DND-41 (cell line): ENCODE data around the gene RNF212.

ENCODE experiments used
- EZH2 ChIP-seq: IDR thresholded peaks from 3 replicates; pipeline ENCODE4 v1.6.1; 2012; ENCODE audit warnings: borderline replicate concordance, low read depth, mild to moderate bottlenecking, moderate library complexity, low read length, inconsistent platforms; ENCODE audit not compliant: severe bottlenecking
- TF ChIP-seq, protein P1 (sequence below): IDR thresholded peaks from 2 replicates; pipeline ENCODE4 v1.5.1; 2012; ENCODE audit warnings: borderline replicate concordance, low read length, moderate library complexity, mild to moderate bottlenecking; ENCODE audit not compliant: poor library complexity, severe bottlenecking; ENCODE audit errors: extremely low read depth

- TF ChIP-seq, protein P1, sequence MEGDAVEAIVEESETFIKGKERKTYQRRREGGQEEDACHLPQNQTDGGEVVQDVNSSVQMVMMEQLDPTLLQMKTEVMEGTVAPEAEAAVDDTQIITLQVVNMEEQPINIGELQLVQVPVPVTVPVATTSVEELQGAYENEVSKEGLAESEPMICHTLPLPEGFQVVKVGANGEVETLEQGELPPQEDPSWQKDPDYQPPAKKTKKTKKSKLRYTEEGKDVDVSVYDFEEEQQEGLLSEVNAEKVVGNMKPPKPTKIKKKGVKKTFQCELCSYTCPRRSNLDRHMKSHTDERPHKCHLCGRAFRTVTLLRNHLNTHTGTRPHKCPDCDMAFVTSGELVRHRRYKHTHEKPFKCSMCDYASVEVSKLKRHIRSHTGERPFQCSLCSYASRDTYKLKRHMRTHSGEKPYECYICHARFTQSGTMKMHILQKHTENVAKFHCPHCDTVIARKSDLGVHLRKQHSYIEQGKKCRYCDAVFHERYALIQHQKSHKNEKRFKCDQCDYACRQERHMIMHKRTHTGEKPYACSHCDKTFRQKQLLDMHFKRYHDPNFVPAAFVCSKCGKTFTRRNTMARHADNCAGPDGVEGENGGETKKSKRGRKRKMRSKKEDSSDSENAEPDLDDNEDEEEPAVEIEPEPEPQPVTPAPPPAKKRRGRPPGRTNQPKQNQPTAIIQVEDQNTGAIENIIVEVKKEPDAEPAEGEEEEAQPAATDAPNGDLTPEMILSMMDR = no peak
- TF ChIP-seq EZH2 = no peak
Measured at GRCh38 chr4:1137063-1137776, 23.9 kb upstream of the RNF212 start.
